ENCODE results near the gene PLVAP. TPM values are rescaled to one million over a fixed set of nuclear protein-coding genes. Genes with fewer than 3 reads are reported as not detected.

PLVAP gene
- total and polyA plus RNA-seq, 4 donors, result 4.0 to 411 (median 195) TPM

GRCh38 chr19:17304386-17305215 is 72.5 kb downstream of the PLVAP start:
- WGBS, 2 donors, result 46% methylated on average over 12 of the region's 12 CpGs
- ATAC-seq (ENCODE audit: low FRiP score), result no peak
- H3K36me3 ChIP-seq (ENCODE audit: control insufficient read depth in 1 of 2, insufficient read depth in 2 of 2, low read length in 1 of 2), result no peaks in the 10 kb centered on the region
- H3K9me3 ChIP-seq (ENCODE audit: control insufficient read depth, low read length), result no peaks in the 10 kb centered on the region
- DNase-seq, result peak in 1 of 2 donors; percentile 43
- intact Hi-C loops (cut with DNase I), result loop anchor here in 1 of 2 donors (2.0 to 5.0 kb wide), 2 partner anchors 32 to 88 kb away; partner anchors contain the start of genes CCDC194 and GTPBP3
- H3K4me3 ChIP-seq (ENCODE audit: low read length in 2 of 2), result no peak overlapping the region
- no peaks in the 10 kb centered on the region for H3K27me3 ChIP-seq (ENCODE audit: control insufficient read depth in 1 of 2, insufficient read depth in 2 of 2, low read length in 1 of 2)
- H3K4me1 ChIP-seq (ENCODE audit: control insufficient read depth in 1 of 2, insufficient read depth in 2 of 2, low read length in 2 of 2), result no peaks in the 10 kb centered on the region
- peak overlapping the region in 1 of 2 donors; percentile 13 for H3K27ac ChIP-seq (ENCODE audit: low read depth in 1 of 2, low read length in 2 of 2)

DNA sequence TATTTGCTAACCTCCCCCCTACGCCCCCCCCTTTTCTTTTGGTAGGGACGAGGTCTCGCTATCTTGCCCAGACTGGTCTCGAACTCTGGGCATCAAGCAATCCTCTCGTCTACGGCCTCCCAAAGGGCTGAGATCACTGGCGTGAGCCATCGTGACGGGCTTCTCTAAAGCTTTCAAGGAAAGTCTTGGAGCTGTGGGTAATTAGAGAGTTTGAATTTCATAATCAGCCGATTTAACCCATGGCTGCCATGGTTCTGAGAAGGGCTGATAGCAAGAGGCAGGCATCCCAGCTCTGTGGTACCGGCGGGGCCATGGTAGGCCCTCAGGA is 73.2 kb downstream of the PLVAP start:
- Histone ChIP-seq H3K27ac (ENCODE audit: low read depth in 1 of 2, low read length in 2 of 2) (no peak overlapping the region), H3K4me1 (ENCODE audit: control insufficient read depth in 1 of 2, insufficient read depth in 2 of 2, low read length in 2 of 2) (no peaks in the 10 kb centered on the region), H3K36me3 (ENCODE audit: control insufficient read depth in 1 of 2, insufficient read depth in 2 of 2, low read length in 1 of 2) (no peaks in the 10 kb centered on the region), H3K9me3 (ENCODE audit: control insufficient read depth, low read length) (no peaks in the 10 kb centered on the region), H3K27me3 (ENCODE audit: control insufficient read depth in 1 of 2, insufficient read depth in 2 of 2, low read length in 1 of 2) (no peaks in the 10 kb centered on the region), H3K4me3 (ENCODE audit: low read length in 2 of 2) (no peak overlapping the region)
- intact Hi-C loops (cut with DNase I), result loop anchor here in 1 of 2 donors (2.0 to 5.0 kb wide), 2 partner anchors 33 to 88 kb away; partner anchors contain the start of genes CCDC194 and GTPBP3
- DNase-seq (no peak), ATAC-seq (ENCODE audit: low FRiP score) (no peak)
- 51 to 58% methylated on average over 12 of the region's 12 CpGs for WGBS, 2 donors

DNA sequence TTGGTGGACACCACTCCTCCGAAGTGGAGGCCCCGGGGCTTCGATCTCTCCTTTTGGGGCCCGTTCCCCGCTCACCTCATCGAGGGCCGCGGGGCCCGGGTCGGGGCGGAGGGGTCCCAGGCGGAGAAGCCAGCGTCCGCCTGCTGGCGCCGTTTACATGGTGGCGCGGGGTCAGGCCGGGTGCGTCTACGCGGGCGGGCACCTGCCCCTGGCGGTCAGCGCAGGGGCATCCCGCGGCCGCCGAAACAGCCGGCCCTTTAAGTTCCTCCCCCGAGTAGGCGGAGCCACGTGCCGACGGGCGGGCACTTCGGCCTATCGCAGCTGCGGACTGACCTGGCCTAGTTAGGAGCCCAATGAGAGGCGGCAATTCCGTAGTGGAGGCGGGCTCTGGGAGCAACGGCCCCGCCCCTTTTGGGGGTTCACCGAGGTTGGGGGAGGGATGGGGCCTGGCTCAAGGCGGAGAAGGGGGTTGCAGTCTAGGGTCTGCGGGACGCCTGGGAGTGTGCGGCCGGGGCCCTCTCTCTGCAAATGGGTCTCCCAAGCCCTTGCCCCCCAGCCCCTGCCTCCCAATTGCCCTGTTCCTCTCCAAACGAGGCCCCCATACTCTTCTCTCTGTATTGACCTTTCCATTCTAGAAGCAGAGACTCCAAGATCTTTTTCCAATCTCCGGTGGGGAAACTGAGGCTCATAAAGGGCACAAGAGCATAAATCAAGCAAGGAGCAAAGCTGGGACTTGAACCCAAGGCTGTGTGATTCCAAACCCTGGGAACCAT is 73.8 kb downstream of the PLVAP start, which contains the start of gene ABHD8:
Gene ABHD8, minus strand, starts transcription at position 259 of the 773 bp plus-strand sequence. CDS start 1,809 bp downstream, outside the sequence.
- Histone ChIP-seq H3K27me3 (ENCODE audit: control insufficient read depth in 1 of 2, insufficient read depth in 2 of 2, low read length in 1 of 2) (no peaks in the 10 kb centered on the region), H3K4me3 (ENCODE audit: low read length in 2 of 2) (peak within 1 kb of the TSS; percentile 31 to 49), H3K27ac (ENCODE audit: low read depth in 1 of 2, low read length in 2 of 2) (no peak within 1 kb of the TSS), H3K36me3 (ENCODE audit: control insufficient read depth in 1 of 2, insufficient read depth in 2 of 2, low read length in 1 of 2) (no peaks in the 10 kb centered on the region), H3K9me3 (ENCODE audit: control insufficient read depth, low read length) (no peaks in the 10 kb centered on the region), H3K4me1 (ENCODE audit: control insufficient read depth in 1 of 2, insufficient read depth in 2 of 2, low read length in 2 of 2) (no peaks in the 10 kb centered on the region)
- intact Hi-C loops (cut with DNase I), result loop anchor here in 1 of 2 donors (5.0 kb wide), 1 partner anchor 89 kb away; the partner anchor contains the start of gene CCDC194
- DNase-seq (peak; percentile 98), ATAC-seq (ENCODE audit: low FRiP score) (peak; percentile 89)
- WGBS, 2 donors, result 1 to 2% methylated on average over 47 to 52 of the region's 52 CpGs

DNA sequence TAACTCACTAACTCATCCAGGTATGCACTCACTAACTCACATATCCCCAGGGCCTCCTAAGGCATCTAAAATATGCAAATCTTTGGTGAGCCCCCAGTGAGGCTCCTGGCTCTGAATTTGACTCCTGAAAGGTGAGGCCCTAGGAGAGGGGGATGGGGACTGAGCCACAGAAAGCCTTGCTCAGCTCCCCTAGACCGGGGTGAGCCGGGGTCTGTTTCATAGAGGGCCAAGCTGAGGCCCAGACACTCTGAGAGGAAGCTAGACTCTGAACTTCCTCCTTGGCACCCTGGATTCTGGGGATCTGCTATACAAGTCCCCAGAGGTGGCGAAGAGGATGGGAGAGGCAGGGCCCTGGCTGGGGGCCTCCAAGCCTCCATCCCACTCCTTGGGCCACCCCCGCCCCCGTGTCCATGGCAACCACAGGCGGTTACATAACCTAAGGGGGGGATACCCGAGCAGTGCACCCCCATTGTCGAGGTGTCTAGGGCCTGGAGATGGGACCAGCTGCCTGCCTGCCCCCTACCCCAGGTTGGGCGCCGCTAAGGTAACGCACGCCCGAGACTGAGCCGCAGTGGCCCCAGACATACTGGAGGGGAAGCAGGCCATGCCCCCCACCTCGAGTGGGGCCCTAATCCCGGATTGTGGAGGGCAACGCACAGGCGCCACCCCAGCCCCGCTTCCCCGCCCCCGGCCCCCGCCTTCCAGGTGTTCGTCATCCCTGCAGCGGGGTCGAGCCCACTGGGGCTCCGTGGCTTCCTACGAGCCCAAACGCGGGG is 74.6 kb downstream of the PLVAP start:
- H3K4me1 ChIP-seq (ENCODE audit: control insufficient read depth in 1 of 2, insufficient read depth in 2 of 2, low read length in 2 of 2), result no peaks in the 10 kb centered on the region
- H3K36me3 ChIP-seq (ENCODE audit: control insufficient read depth in 1 of 2, insufficient read depth in 2 of 2, low read length in 1 of 2), result no peaks in the 10 kb centered on the region
- 10 to 12% methylated on average over 23 to 29 of the region's 29 CpGs for WGBS, 2 donors
- no peaks in the 10 kb centered on the region for H3K27me3 ChIP-seq (ENCODE audit: control insufficient read depth in 1 of 2, insufficient read depth in 2 of 2, low read length in 1 of 2)
- no peak overlapping the region for H3K27ac ChIP-seq (ENCODE audit: low read depth in 1 of 2, low read length in 2 of 2)
- intact Hi-C loops (cut with DNase I), result loop anchor here in 1 of 2 donors (5.0 kb wide), 1 partner anchor 90 kb away; the partner anchor contains the start of gene CCDC194
- H3K4me3 ChIP-seq (ENCODE audit: low read length in 2 of 2), result peak overlapping the region; percentile 31 to 49
- ATAC-seq (ENCODE audit: low FRiP score), result peak; percentile 2
- H3K9me3 ChIP-seq (ENCODE audit: control insufficient read depth, low read length), result no peaks in the 10 kb centered on the region
- peak in 1 of 2 donors; percentile 75 for DNase-seq

Other genes starting within 250 kb of the PLVAP start
- gene USE1, start 162.0 kb downstream of the PLVAP start, total RNA-seq, result 10 to 100 TPM; 18.7 to 24.0 TPM
- 10 to 100 TPM; 47.3 to 75.2 TPM for gene USE1, start 162.0 kb downstream of the PLVAP start, polyA plus RNA-seq
- 10 to 100 TPM; 10.2 to 23.0 TPM for gene OCEL1, start 151.1 kb downstream of the PLVAP start, total RNA-seq
- 10 to 100 TPM; 26.1 to 26.2 TPM for gene OCEL1, start 151.1 kb downstream of the PLVAP start, polyA plus RNA-seq
- 10 to 100 TPM; 23.1 to 27.7 TPM for gene NR2F6, start 131.4 kb downstream of the PLVAP start, total RNA-seq
- 10 to 100 TPM; 10.4 to 19.9 TPM for gene NR2F6, start 131.4 kb downstream of the PLVAP start, polyA plus RNA-seq
- 10 to 100 TPM in 1 of 2 donors, 1 to 10 TPM in 1; 4.6 to 12.8 TPM for gene USHBP1, start 112.6 kb downstream of the PLVAP start, total RNA-seq
- under 1 TPM; 0.13 to 0.61 TPM for gene USHBP1, start 112.6 kb downstream of the PLVAP start, polyA plus RNA-seq
- gene BABAM1, start 109.9 kb downstream of the PLVAP start, total RNA-seq, result 10 to 100 TPM; 55.8 to 63.2 TPM
- 100 to 1,000 TPM in 1 of 2 donors, 10 to 100 TPM in 1; 83.6 to 102 TPM for gene BABAM1, start 109.9 kb downstream of the PLVAP start, polyA plus RNA-seq
- 1 to 10 TPM in 1 of 2 donors, under 1 TPM in 1; 0.71 to 1.0 TPM for gene ANKLE1, start 95.4 kb downstream of the PLVAP start, total RNA-seq
- gene ANKLE1, start 95.4 kb downstream of the PLVAP start, polyA plus RNA-seq, result under 1 TPM in 1 of 2 donors, not detected in 1; 0.95 TPM
- gene ABHD8, start 73.9 kb downstream of the PLVAP start, total RNA-seq, result 10 to 100 TPM in 1 of 2 donors, 1 to 10 TPM in 1; 9.8 to 10.8 TPM
- gene ABHD8, start 73.9 kb downstream of the PLVAP start, polyA plus RNA-seq, result 10 to 100 TPM; 10.8 to 11.6 TPM
- gene MRPL34, start 71.5 kb downstream of the PLVAP start, total RNA-seq, result 10 to 100 TPM; 41.9 to 53.9 TPM
- gene MRPL34, start 71.5 kb downstream of the PLVAP start, polyA plus RNA-seq, result 100 to 1,000 TPM; 134 to 177 TPM
- gene DDA1, start 67.8 kb downstream of the PLVAP start, total RNA-seq, result 10 to 100 TPM; 21.4 to 33.2 TPM
- 10 to 100 TPM; 24.2 to 71.0 TPM for gene DDA1, start 67.8 kb downstream of the PLVAP start, polyA plus RNA-seq
- 10 to 100 TPM; 10.9 to 17.4 TPM for gene ANO8, start 42.5 kb downstream of the PLVAP start, total RNA-seq
- 10 to 100 TPM in 1 of 2 donors, 1 to 10 TPM in 1; 1.3 to 19.4 TPM for gene ANO8, start 42.5 kb downstream of the PLVAP start, polyA plus RNA-seq
- gene GTPBP3, start 39.8 kb downstream of the PLVAP start, total RNA-seq, result 10 to 100 TPM; 16.7 to 27.7 TPM
- gene GTPBP3, start 39.8 kb downstream of the PLVAP start, polyA plus RNA-seq, result 10 to 100 TPM in 1 of 2 donors, 1 to 10 TPM in 1; 3.4 to 32.2 TPM
- 1 to 10 TPM in 1 of 2 donors, under 1 TPM in 1; 0.71 to 1.7 TPM for gene CCDC194, start 16.9 kb upstream of the PLVAP start, total RNA-seq
- not detected for gene CCDC194, start 16.9 kb upstream of the PLVAP start, polyA plus RNA-seq
- gene BST2, start 28.3 kb upstream of the PLVAP start, total RNA-seq, result 100 to 1,000 TPM in 1 of 2 donors, 10 to 100 TPM in 1; 72.0 to 116 TPM
- 100 to 1,000 TPM; 114 to 171 TPM for gene BST2, start 28.3 kb upstream of the PLVAP start, polyA plus RNA-seq
- gene MVB12A, start 42.7 kb upstream of the PLVAP start, total RNA-seq, result 10 to 100 TPM; 28.5 to 48.0 TPM
- gene MVB12A, start 42.7 kb upstream of the PLVAP start, polyA plus RNA-seq, result 10 to 100 TPM; 50.7 to 68.6 TPM
- gene TMEM221, start 71.3 kb upstream of the PLVAP start, total RNA-seq, result under 1 TPM in 1 of 2 donors, not detected in 1; 0.30 TPM
- under 1 TPM in 1 of 2 donors, not detected in 1; 0.38 TPM for gene TMEM221, start 71.3 kb upstream of the PLVAP start, polyA plus RNA-seq
- not detected for gene NXNL1, start 83.6 kb upstream of the PLVAP start, total RNA-seq
- not detected for gene NXNL1, start 83.6 kb upstream of the PLVAP start, polyA plus RNA-seq
- 10 to 100 TPM; 12.0 to 22.2 TPM for gene SLC27A1, start 93.2 kb upstream of the PLVAP start, total RNA-seq
- 10 to 100 TPM in 1 of 2 donors, 1 to 10 TPM in 1; 6.8 to 37.8 TPM for gene SLC27A1, start 93.2 kb upstream of the PLVAP start, polyA plus RNA-seq
- 10 to 100 TPM; 38.0 to 50.6 TPM for gene PGLS, start 134.3 kb upstream of the PLVAP start, total RNA-seq
- 10 to 100 TPM; 31.7 to 90.6 TPM for gene PGLS, start 134.3 kb upstream of the PLVAP start, polyA plus RNA-seq
- gene COLGALT1, start 178.3 kb upstream of the PLVAP start, total RNA-seq, result 10 to 100 TPM; 67.1 to 91.2 TPM
- 10 to 100 TPM; 26.3 to 45.6 TPM for gene COLGALT1, start 178.3 kb upstream of the PLVAP start, polyA plus RNA-seq

Data from aorta (tissue), 5 donors.